AG04449 (cell line): Measurements from ENCODE around the gene CNIH2.

Experiments used
- CTCF ChIA-PET: fragments of 350-600 bp; formaldehyde crosslinking; extraction: SDS; loops from one replicate; lab custom pipeline; 2021; ENCODE audit warnings: antibody characterized with exemption; lab: Yijun Ruan, JAX
- POLR2A ChIA-PET: fragments of 400-600, 350-600 bp; formaldehyde crosslinking; extraction: SDS; loops from one replicate; lab custom pipeline; 2020; ENCODE audit warnings: antibody characterized with exemption, inconsistent platforms; lab: Yijun Ruan, JAX
- DNase-seq: peaks from one replicate; pipeline ENCODE4 v3.0.0-alpha.2; 2010; ENCODE audit warnings: low read depth, low spot score
- H3K4me3 ChIP-seq: 2 replicates; pipeline ENCODE4 v1.5.1; 2011; ENCODE audit warnings: low read depth, mild to moderate bottlenecking, control low read depth, low read length
- TF ChIP-seq, protein P1 (sequence below): IDR thresholded peaks from one replicate; pipeline ENCODE4 v1.5.1; 2011; ENCODE audit warnings: mild to moderate bottlenecking, moderate library complexity, low read length, control low read depth, inconsistent platforms; ENCODE audit not compliant: insufficient read depth; ENCODE audit errors: missing control alignments

CNIH2 gene

DNA sequence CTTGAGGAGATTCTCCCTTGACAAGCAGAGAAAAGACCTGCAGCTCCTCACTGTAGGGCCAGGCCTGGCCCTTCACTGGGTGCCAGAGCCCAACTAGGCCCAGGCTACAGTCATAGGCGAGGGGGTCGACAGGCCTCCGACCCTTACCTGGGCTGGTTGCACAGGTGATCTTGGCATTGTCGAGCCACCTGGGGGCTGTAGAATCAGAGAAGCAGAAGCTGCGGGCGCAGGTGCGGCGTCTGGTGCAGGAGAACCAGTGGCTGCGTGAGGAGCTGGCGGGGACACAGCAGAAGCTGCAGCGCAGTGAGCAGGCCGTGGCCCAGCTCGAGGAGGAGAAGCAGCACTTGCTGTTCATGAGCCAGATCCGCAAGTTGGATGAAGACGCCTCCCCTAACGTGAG, 16.4 kb upstream of the CNIH2 start:
- CTCF ChIA-PET: interaction anchor here (1.0 kb wide), 2 partner anchors 10 to 17 kb away, joined by 3 read pairs; no protein-coding TSS in a partner anchor
- no peak overlapping the region for H3K4me3 ChIP-seq
- DNase-seq: no peak
- POLR2A ChIA-PET: interaction anchor here (1.8 kb wide), 1 partner anchor 27 kb away, joined by 4 read pairs; the partner anchor contains the start of gene YIF1A
- TF ChIP-seq, protein P1, sequence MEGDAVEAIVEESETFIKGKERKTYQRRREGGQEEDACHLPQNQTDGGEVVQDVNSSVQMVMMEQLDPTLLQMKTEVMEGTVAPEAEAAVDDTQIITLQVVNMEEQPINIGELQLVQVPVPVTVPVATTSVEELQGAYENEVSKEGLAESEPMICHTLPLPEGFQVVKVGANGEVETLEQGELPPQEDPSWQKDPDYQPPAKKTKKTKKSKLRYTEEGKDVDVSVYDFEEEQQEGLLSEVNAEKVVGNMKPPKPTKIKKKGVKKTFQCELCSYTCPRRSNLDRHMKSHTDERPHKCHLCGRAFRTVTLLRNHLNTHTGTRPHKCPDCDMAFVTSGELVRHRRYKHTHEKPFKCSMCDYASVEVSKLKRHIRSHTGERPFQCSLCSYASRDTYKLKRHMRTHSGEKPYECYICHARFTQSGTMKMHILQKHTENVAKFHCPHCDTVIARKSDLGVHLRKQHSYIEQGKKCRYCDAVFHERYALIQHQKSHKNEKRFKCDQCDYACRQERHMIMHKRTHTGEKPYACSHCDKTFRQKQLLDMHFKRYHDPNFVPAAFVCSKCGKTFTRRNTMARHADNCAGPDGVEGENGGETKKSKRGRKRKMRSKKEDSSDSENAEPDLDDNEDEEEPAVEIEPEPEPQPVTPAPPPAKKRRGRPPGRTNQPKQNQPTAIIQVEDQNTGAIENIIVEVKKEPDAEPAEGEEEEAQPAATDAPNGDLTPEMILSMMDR: no peak

DNA sequence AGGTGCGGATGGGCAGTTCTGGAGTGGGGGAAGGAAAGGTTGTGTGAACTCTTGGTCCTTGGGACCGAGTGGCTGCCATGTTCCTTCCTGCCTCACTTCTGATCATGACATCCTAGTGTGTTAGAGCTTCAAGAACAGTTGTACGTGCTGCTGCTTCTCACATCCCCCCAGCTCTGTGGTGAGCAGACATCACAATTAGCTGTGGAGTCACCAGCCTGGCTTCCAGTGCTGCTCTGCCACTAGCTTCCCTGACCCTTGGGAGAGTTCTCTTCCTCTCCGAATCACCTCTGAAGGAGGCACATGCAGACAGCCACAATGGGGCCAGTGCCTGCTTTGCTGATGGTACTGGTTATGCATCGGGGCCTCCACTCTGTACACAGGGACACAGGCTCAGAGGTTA, 15.8 kb upstream of the CNIH2 start:
- TF ChIP-seq, protein P1: no peak
- ChIA-PET CTCF (interaction anchor here (1.0 kb wide), 1 partner anchor 10 kb away, joined by 3 read pairs; no protein-coding TSS in a partner anchor), POLR2A (interaction anchor here (1.8 kb wide), 1 partner anchor 26 kb away, joined by 4 read pairs; the partner anchor contains the start of gene YIF1A)
- no peak overlapping the region for H3K4me3 ChIP-seq
- no peak for DNase-seq

DNA sequence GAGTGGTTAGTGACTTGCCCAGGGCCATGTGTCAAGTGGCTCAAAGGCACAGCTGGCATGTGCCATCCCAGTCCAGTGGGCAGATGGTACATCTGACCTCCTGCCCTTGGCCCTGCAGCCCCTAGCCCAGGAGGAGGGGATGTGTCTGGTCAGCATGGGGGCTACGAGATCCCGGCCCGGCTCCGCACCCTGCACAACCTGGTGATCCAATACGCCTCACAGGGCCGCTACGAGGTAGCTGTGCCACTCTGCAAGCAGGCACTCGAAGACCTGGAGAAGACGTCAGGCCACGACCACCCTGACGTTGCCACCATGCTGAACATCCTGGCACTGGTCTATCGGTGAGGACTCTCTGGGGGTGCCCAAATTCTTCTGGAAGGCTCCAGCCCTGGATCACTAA, 15.3 kb upstream of the CNIH2 start:
- no peak for DNase-seq
- POLR2A ChIA-PET: interaction anchor here (1.8 kb wide), 1 partner anchor 26 kb away, joined by 4 read pairs; the partner anchor contains the start of gene YIF1A
- TF ChIP-seq, protein P1: no peak
- CTCF ChIA-PET: no interaction called here
- H3K4me3 ChIP-seq: no peak overlapping the region

DNA sequence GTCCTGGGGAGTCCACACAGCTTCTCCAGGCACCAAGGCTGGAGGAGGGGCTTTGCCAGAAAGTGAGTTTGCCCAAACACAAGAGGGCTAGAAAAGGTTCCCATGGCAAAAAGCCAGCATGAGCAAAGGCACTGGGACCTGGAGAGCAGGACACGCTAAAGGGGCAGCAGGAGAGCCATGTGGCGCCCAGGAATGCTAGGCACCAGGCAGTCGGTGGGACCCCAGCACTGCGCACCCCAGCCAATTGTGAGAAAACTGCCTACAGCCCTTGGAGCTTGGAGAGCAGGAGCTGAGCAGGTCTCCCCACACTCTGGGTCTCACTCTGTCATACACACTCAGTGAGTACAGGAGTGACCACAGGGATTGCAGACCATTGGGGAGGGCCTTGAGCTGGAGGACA, 14.7 kb upstream of the CNIH2 start:
- ChIA-PET CTCF (no interaction called here), POLR2A (interaction anchor here (1.8 kb wide), 1 partner anchor 25 kb away, joined by 4 read pairs; the partner anchor contains the start of gene YIF1A)
- DNase-seq: no peak
- H3K4me3 ChIP-seq: no peak overlapping the region
- TF ChIP-seq, protein P1: no peak

DNA sequence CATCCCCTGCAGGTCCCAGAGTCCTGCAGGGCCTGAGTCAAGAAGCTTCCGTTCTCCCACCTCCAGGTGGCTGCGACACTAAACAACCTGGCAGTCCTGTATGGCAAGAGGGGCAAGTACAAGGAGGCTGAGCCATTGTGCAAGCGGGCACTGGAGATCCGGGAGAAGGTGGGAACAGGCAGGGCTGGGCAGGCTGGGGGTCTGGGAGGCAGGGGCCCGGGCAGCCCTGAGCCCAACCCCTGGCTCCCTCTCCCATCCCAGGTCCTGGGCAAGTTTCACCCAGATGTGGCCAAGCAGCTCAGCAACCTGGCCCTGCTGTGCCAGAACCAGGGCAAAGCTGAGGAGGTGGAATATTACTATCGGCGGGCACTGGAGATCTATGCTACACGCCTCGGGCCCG, 14.2 kb upstream of the CNIH2 start:
- H3K4me3 ChIP-seq: no peak overlapping the region
- no peak for DNase-seq
- TF ChIP-seq, protein P1: no peak
- CTCF ChIA-PET: no interaction called here
- POLR2A ChIA-PET: interaction anchor here (0.6 kb wide), 1 partner anchor 356 kb away, joined by 3 read pairs; no protein-coding TSS in a partner anchor

DNA sequence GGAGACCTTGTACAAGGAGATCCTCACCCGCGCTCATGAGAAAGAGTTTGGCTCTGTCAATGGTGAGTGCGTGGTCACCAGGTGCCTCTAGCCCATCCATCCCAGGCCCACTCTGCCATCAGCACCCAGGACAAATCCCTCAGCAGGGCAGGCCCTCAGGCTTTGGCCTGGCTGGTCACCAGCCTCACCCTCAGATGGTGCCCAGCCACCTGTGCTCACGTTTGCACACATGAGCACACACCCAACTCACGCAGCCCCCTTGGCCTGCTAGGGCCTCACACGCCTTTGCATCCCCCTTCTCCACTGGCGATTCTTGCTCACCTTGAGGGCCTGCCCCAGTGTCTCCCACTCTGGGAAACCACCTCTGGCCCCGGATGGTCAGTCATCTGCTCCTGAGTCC, 13.6 kb upstream of the CNIH2 start:
- ChIA-PET POLR2A (no interaction called here), CTCF (no interaction called here)
- no peak overlapping the region for H3K4me3 ChIP-seq
- TF ChIP-seq, protein P1: no peak
- DNase-seq: no peak
